HepG2 (cell line): ENCODE results near the gene CEMP1. TPM values are rescaled to one million over a fixed set of nuclear protein-coding genes. Genes with fewer than 3 reads are reported as not detected.

Experiments
- ATAC-seq: fragments of 200-7000 bp; cut with Tn5 transposase; 3 replicates; pipeline ENCODE4 v1.9.1; 2020; ENCODE audit warnings: mild to moderate bottlenecking, moderate library complexity
- BruUV-seq: library from RNA; stranded (reverse); fragments of 400-500 nt; replicated peaks from 2 replicates; lab custom pipeline; 2021; lab: Mats Ljungman, UMichigan
- CTCF ChIA-PET: fragments of 300-600 bp; formaldehyde crosslinking; extraction: SDS; loops from one replicate; lab custom pipeline; 2021; ENCODE audit warnings: low total read pairs, inconsistent platforms, low intra/inter-chr PET ratio; lab: Yijun Ruan, JAX
- POLR2A ChIA-PET: fragments of 350-600 bp; sonication (Branson Sonifier 250); formaldehyde crosslinking; loops from one replicate; lab custom pipeline; 2020; ENCODE audit warnings: antibody characterized with exemption, inconsistent platforms; lab: Yijun Ruan, JAX
- DNase-seq: peaks from one replicate; pipeline ENCODE4 v3.0.0-alpha.2; 2015; ENCODE audit warnings: low spot score
- FAIRE-seq: peaks from 3 replicates; lab custom pipeline; 2011; peaks lifted over from hg19 to GRCh38; lab: Jason Lieb, UNC
- H2AFZ ChIP-seq: one replicate; pipeline ENCODE4 v1.6.1; 2011; ENCODE audit warnings: low read length, inconsistent platforms
- H3K27ac ChIP-seq: fragments of 300-600 bp; 3 replicates; pipeline ENCODE4 v1.8.0; 2011; ENCODE audit warnings: mixed run types, mild to moderate bottlenecking, mixed read lengths, low read length, inconsistent platforms; ENCODE audit not compliant: insufficient read depth; ENCODE audit errors: extremely low read length
- H3K27me3 ChIP-seq, 2 experiments: fragments of 200-600 bp in 1 of 2; 2 replicates in 1 of 2; 3 replicates in 1 of 2; pipeline versions ENCODE4 v1.6.0 to v1.8.0; 2011; ENCODE audit warnings: low read length in 2 of 2, mild to moderate bottlenecking in 2 of 2, moderate library complexity in 2 of 2, inconsistent platforms in 1 of 2; ENCODE audit not compliant: insufficient read depth in 2 of 2, control insufficient read depth in 1 of 2
- H3K36me3 ChIP-seq, 2 experiments: fragments of 200-600 bp in 1 of 2; replicated peaks in 1 of 2; 2 replicates in 1 of 2; 3 replicates in 1 of 2; pipeline versions ENCODE4 v1.5.1 to v1.8.0; 2011; ENCODE audit warnings: low read length in 2 of 2, inconsistent platforms in 1 of 2; ENCODE audit not compliant: insufficient read depth in 2 of 2, control insufficient read depth in 1 of 2
- H3K4me1 ChIP-seq: 2 replicates; pipeline ENCODE4 v1.5.1; 2012; ENCODE audit warnings: low read length, inconsistent platforms; ENCODE audit not compliant: insufficient read depth
- H3K4me2 ChIP-seq: 2 replicates; pipeline ENCODE4 v1.6.0; 2011; ENCODE audit warnings: low read depth, low read length, inconsistent platforms
- H3K4me3 ChIP-seq, 3 experiments: fragments of 200-600 bp in 1 of 3; sonication (generic), shearing (Covaris generic) in 1 of 3; replicated peaks in 1 of 3; 2 replicates each; pipeline ENCODE4 v1.5.1; 2011 to 2016; ENCODE audit warnings: low read length in 3 of 3, inconsistent platforms in 2 of 3, low read depth in 2 of 3, mild to moderate bottlenecking in 2 of 3, control low read depth in 1 of 3, mixed read lengths in 1 of 3; ENCODE audit not compliant: insufficient read depth in 1 of 3
- H3K79me2 ChIP-seq: one replicate; pipeline ENCODE4 v1.6.1; 2011; ENCODE audit warnings: low read length, inconsistent platforms; ENCODE audit not compliant: insufficient read depth
- H3K9ac ChIP-seq: 2 replicates; pipeline ENCODE4 v1.6.0; 2011; ENCODE audit warnings: mild to moderate bottlenecking, low read depth, low read length, inconsistent platforms; ENCODE audit not compliant: insufficient read depth
- H3K9me3 ChIP-seq: 2 replicates; pipeline ENCODE4 v1.5.1; 2012; ENCODE audit warnings: mild to moderate bottlenecking, low read length
- H4K20me1 ChIP-seq: 2 replicates; pipeline ENCODE4 v1.6.0; 2011; ENCODE audit warnings: inconsistent platforms, mild to moderate bottlenecking, low read length, moderate library complexity; ENCODE audit not compliant: insufficient read depth
- HNRNPK ChIP-seq: fragments of 200-400 bp; formaldehyde crosslinking; IDR thresholded peaks from 2 replicates; pipeline ENCODE4 v1.6.1; 2018; ENCODE audit warnings: low read length, low read depth, moderate library complexity, mild to moderate bottlenecking; ENCODE audit not compliant: poor library complexity, severe bottlenecking
- PBX3 ChIP-seq: sonication (generic); formaldehyde crosslinking; IDR thresholded peaks from 2 replicates; pipeline ENCODE4 v1.8.1; 2023; ENCODE audit warnings: missing genetic modification reagents, inconsistent platforms, borderline replicate concordance
- REPIN1 ChIP-seq: sonication (generic); formaldehyde crosslinking; IDR thresholded peaks from 2 replicates; pipeline ENCODE4 v1.8.0; 2022; ENCODE audit warnings: missing genetic modification reagents, low read depth, mild to moderate bottlenecking, borderline replicate concordance
- ZFP36L1 ChIP-seq: sonication (generic); formaldehyde crosslinking; IDR thresholded peaks from 2 replicates; pipeline ENCODE4 v1.8.0; 2022; ENCODE audit warnings: mild to moderate bottlenecking, missing genetic modification reagents, moderate library complexity
- ZNF879 ChIP-seq: sonication (generic); formaldehyde crosslinking; IDR thresholded peaks from 2 replicates; pipeline ENCODE4 v1.8.1; 2023; ENCODE audit warnings: missing genetic modification reagents
- ZSCAN21 ChIP-seq: sonication (generic); formaldehyde crosslinking; IDR thresholded peaks from 2 replicates; pipeline ENCODE4 v1.8.0; 2022; ENCODE audit warnings: mild to moderate bottlenecking, missing genetic modification reagents, moderate library complexity, borderline replicate concordance
- WGBS: methylation state at CpG from one replicate; pipeline ENCODE4 v1.1.6; 2017; ENCODE audit warnings: low lambda C conversion rate; 5-methylcytosine and 5-hydroxymethylcytosine counted together
- in situ Hi-C: cut with HindIII; loops from 2 replicates; pipeline ENCODE4 v1.10.0; 2017; ENCODE audit warnings: low pct_unique_long_range_greater_than_20kb; ENCODE audit not compliant: extremely low pct_ligation_motif_present
- intact Hi-C: fragments of 100-400 bp; cut with micrococcal nuclease; formaldehyde crosslinking; loops from one replicate; pipeline ENCODE4 v1.10.0; 2022; ENCODE audit not compliant: unreplicated experiment
- polyA plus RNA-seq, 8 experiments: library from polyadenylated mRNA; depleted of rRNA in 3 of 8; stranded (reverse) in 7 of 8; unstranded in 1 of 8; fragments of >200 nt; fragmentation: Illumina TruSeq in 4 of 8; extraction: Trizol in 4 of 8; gene quantifications; 2 replicates each; pipeline versions ENCODE4 v1.2.1 to v1.2.3, GENCODE V29; 2011 to 2016; ENCODE audit warnings: low read depth in 4 of 8, missing spikeins in 1 of 8, mixed read lengths in 1 of 8; ENCODE audit not compliant: insufficient read depth in 1 of 8
- total RNA-seq, 5 experiments: library from RNA; depleted of rRNA; stranded (reverse); fragments of >200 nt; fragmentation: Illumina TruSeq; extraction: Trizol; gene quantifications; 2 replicates each; pipeline ENCODE4 v1.2.3, GENCODE V29; 2016; ENCODE audit warnings: low read depth in 1 of 5
- TF ChIP-seq, protein P1 (sequence below): sonication (generic); formaldehyde crosslinking; IDR thresholded peaks from 2 replicates; pipeline ENCODE4 v1.5.0; 2020; ENCODE audit warnings: mild to moderate bottlenecking, missing genetic modification reagents, borderline replicate concordance
- TF ChIP-seq, protein P2 (sequence below): sonication (generic); formaldehyde crosslinking; conservative IDR thresholded peaks from 2 replicates; pipeline ENCODE4 v1.8.0; 2022; ENCODE audit warnings: low read depth, missing genetic modification reagents

Gene CEMP1
- total and polyA plus RNA-seq, 2 of the 13 experiments (the other 11 are each of a cell fraction or from before 2014, with no cell fraction given) = not detected

- in situ Hi-C loops (no loop called here), intact Hi-C loops (no loop called here)
- POLR2A ChIA-PET = no interaction called here
- no peak overlapping the region for H3K9ac ChIP-seq
- no TSS peak for BruUV-seq
- CTCF ChIA-PET = no interaction called here
- no peak for FAIRE-seq
- H3K4me3 ChIP-seq = no peak overlapping the region
- no peak overlapping the region for H3K4me2 ChIP-seq
- H3K27ac ChIP-seq = no peak overlapping the region
- peaks cover 6% of the 10 kb centered on the region for H3K79me2 ChIP-seq
- peaks cover 27% of the 10 kb centered on the region for H3K4me1 ChIP-seq
- TF ChIP-seq PBX3 (CRISPR knock-in tag) (no peak), ZNF879 (no peak), ZFP36L1 (no peak), HNRNPK (no peak), ZSCAN21 (CRISPR knock-in tag) (no peak), REPIN1 (CRISPR knock-in tag) (no peak)
- TF ChIP-seq, protein P1, sequence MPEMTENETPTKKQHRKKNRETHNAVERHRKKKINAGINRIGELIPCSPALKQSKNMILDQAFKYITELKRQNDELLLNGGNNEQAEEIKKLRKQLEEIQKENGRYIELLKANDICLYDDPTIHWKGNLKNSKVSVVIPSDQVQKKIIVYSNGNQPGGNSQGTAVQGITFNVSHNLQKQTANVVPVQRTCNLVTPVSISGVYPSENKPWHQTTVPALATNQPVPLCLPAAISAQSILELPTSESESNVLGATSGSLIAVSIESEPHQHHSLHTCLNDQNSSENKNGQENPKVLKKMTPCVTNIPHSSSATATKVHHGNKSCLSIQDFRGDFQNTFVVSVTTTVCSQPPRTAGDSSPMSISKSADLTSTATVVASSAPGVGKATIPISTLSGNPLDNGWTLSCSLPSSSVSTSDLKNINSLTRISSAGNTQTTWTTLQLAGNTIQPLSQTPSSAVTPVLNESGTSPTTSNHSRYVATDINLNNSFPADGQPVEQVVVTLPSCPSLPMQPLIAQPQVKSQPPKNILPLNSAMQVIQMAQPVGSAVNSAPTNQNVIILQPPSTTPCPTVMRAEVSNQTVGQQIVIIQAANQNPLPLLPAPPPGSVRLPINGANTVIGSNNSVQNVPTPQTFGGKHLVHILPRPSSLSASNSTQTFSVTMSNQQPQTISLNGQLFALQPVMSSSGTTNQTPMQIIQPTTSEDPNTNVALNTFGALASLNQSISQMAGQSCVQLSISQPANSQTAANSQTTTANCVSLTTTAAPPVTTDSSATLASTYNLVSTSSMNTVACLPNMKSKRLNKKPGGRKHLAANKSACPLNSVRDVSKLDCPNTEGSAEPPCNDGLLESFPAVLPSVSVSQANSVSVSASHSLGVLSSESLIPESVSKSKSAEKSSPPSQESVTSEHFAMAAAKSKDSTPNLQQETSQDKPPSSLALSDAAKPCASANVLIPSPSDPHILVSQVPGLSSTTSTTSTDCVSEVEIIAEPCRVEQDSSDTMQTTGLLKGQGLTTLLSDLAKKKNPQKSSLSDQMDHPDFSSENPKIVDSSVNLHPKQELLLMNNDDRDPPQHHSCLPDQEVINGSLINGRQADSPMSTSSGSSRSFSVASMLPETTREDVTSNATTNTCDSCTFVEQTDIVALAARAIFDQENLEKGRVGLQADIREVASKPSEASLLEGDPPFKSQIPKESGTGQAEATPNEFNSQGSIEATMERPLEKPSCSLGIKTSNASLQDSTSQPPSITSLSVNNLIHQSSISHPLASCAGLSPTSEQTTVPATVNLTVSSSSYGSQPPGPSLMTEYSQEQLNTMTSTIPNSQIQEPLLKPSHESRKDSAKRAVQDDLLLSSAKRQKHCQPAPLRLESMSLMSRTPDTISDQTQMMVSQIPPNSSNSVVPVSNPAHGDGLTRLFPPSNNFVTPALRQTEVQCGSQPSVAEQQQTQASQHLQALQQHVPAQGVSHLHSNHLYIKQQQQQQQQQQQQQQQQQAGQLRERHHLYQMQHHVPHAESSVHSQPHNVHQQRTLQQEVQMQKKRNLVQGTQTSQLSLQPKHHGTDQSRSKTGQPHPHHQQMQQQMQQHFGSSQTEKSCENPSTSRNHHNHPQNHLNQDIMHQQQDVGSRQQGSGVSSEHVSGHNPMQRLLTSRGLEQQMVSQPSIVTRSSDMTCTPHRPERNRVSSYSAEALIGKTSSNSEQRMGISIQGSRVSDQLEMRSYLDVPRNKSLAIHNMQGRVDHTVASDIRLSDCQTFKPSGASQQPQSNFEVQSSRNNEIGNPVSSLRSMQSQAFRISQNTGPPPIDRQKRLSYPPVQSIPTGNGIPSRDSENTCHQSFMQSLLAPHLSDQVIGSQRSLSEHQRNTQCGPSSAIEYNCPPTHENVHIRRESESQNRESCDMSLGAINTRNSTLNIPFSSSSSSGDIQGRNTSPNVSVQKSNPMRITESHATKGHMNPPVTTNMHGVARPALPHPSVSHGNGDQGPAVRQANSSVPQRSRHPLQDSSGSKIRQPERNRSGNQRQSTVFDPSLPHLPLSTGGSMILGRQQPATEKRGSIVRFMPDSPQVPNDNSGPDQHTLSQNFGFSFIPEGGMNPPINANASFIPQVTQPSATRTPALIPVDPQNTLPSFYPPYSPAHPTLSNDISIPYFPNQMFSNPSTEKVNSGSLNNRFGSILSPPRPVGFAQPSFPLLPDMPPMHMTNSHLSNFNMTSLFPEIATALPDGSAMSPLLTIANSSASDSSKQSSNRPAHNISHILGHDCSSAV = no peak
- TF ChIP-seq, protein P2, sequence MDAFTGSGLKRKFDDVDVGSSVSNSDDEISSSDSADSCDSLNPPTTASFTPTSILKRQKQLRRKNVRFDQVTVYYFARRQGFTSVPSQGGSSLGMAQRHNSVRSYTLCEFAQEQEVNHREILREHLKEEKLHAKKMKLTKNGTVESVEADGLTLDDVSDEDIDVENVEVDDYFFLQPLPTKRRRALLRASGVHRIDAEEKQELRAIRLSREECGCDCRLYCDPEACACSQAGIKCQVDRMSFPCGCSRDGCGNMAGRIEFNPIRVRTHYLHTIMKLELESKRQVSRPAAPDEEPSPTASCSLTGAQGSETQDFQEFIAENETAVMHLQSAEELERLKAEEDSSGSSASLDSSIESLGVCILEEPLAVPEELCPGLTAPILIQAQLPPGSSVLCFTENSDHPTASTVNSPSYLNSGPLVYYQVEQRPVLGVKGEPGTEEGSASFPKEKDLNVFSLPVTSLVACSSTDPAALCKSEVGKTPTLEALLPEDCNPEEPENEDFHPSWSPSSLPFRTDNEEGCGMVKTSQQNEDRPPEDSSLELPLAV (CRISPR knock-in tag) = no peak
- H2AFZ ChIP-seq = no peak overlapping the region
- ATAC-seq = no peak
- H3K36me3 ChIP-seq = peaks cover 12 to 29% of the 10 kb centered on the region in 2 experiments; a peak in 4 of 5 replicates
- 97% methylated on average over 5 of the region's 5 CpGs for WGBS
- H3K27me3 ChIP-seq = no peaks in the 10 kb centered on the region
- H3K9me3 ChIP-seq = no peaks in the 10 kb centered on the region
- H4K20me1 ChIP-seq = peaks cover 4% of the 10 kb centered on the region; the same call in 1 of the 2 replicates
- DNase-seq = no peak
These were observed 36.6 kb downstream of the CEMP1 start for GRCh38 chr16:2494616-2495015.
